GM18907 (cell line): ENCODE results near the gene PLK1.

Experiments
- ATAC-seq: cut with Tn5 transposase; IDR thresholded peaks from one replicate; pipeline ENCODE4 v1.9.1; 2021; ENCODE audit warnings: mild to moderate bottlenecking, moderate library complexity; ENCODE audit not compliant: unreplicated experiment

PLK1 gene

GRCh38 chr16:23679274-23679985 lies 741 bp downstream of the PLK1 start:
- ATAC-seq = peak; percentile 10

GRCh38 chr16:23679986-23680336 lies 1.3 kb downstream of the PLK1 start:
- no peak for ATAC-seq

GRCh38 chr16:23682181-23682580 lies 3.5 kb downstream of the PLK1 start:
- no peak for ATAC-seq

GRCh38 chr16:23683487-23683886 lies 4.8 kb downstream of the PLK1 start:
- ATAC-seq = no peak

GRCh38 chr16:23687034-23687808 lies 8.5 kb downstream of the PLK1 start:
- no peak for ATAC-seq

GRCh38 chr16:23689442-23690187 lies 10.9 kb downstream of the PLK1 start:
- ATAC-seq = no peak

GRCh38 chr16:23690771-23691482 lies 12.2 kb downstream of the PLK1 start:
- ATAC-seq = no peak

- ATAC-seq = no peak
Measured at GRCh38 chr16:23691483-23692189, 12.9 kb downstream of the PLK1 start.

- ATAC-seq = no peak
Measured at GRCh38 chr16:23692190-23692837, 13.6 kb downstream of the PLK1 start.

GRCh38 chr16:23694265-23694643 lies 15.6 kb downstream of the PLK1 start:
- no peak for ATAC-seq

- no peak for ATAC-seq
Measured at GRCh38 chr16:23694644-23695373, 16.1 kb downstream of the PLK1 start.

GRCh38 chr16:23695756-23696155 lies 17.1 kb downstream of the PLK1 start:
- no peak for ATAC-seq

GRCh38 chr16:23699100-23699499 lies 20.4 kb downstream of the PLK1 start:
- ATAC-seq = no peak

GRCh38 chr16:23700093-23700492 lies 21.4 kb downstream of the PLK1 start:
- ATAC-seq = no peak

- ATAC-seq = no peak
Measured at GRCh38 chr16:23700509-23700908, 21.8 kb downstream of the PLK1 start.

- no peak for ATAC-seq
Measured at GRCh38 chr16:23701045-23701444, 22.4 kb downstream of the PLK1 start.

- ATAC-seq = no peak
Measured at GRCh38 chr16:23702951-23703350, 24.3 kb downstream of the PLK1 start.

- ATAC-seq = no peak
Measured at GRCh38 chr16:23704772-23705516, 26.3 kb downstream of the PLK1 start.

GRCh38 chr16:23705517-23705902 lies 26.8 kb downstream of the PLK1 start:
- no peak for ATAC-seq
